K562 (cell line): ENCODE measurements around the gene PEAR1. TPM values are rescaled to one million over a fixed set of nuclear protein-coding genes. Genes with fewer than 3 reads are reported as not detected.
A peak's percentile ranks its signal among the peaks of the same experiment; 100 is the strongest.

Experiments
- ATAC-seq: fragments of 200-7000 bp; cut with Tn5 transposase; 3 replicates; pipeline ENCODE4 v1.9.1; 2020; ENCODE audit warnings: moderate library complexity
- BruUV-seq: library from RNA; stranded (reverse); fragments of 400-500 nt; replicated peaks from 2 replicates; lab custom pipeline; 2021; lab: Mats Ljungman, UMichigan
- CTCF ChIA-PET: fragments of 300-600 bp; formaldehyde crosslinking; extraction: SDS; loops from one replicate; lab custom pipeline; 2021; ENCODE audit warnings: low intra/inter-chr PET ratio; lab: Yijun Ruan, JAX
- POLR2A ChIA-PET: fragments of 300-600, 350-650 bp; sonication (Branson Sonifier 250); formaldehyde crosslinking; extraction: SDS; loops from one replicate; lab custom pipeline; 2021; ENCODE audit warnings: antibody characterized with exemption, inconsistent platforms; lab: Yijun Ruan, JAX
- DNase-seq, 4 experiments: peaks; one replicate each; pipeline versions ENCODE4 v3.0.0 to v3.0.0-alpha.2; 2011 to 2018; ENCODE audit warnings: low spot score in 3 of 4, mixed read lengths in 3 of 4; ENCODE audit errors: extremely low read depth in 1 of 4
- FAIRE-seq: peaks from 2 replicates; lab custom pipeline; 2011; peaks lifted over from hg19 to GRCh38; lab: Jason Lieb, UNC
- H2AFZ ChIP-seq: 2 replicates; pipeline ENCODE4 v1.6.0; 2011; ENCODE audit warnings: low read depth, low read length, control low read depth, inconsistent platforms
- H3K27ac ChIP-seq: fragments of 200-600 bp; 3 replicates; pipeline ENCODE4 v1.8.0; 2011; ENCODE audit warnings: low read depth, mild to moderate bottlenecking, control low read depth, inconsistent platforms, low read length, moderate library complexity, mixed read lengths; ENCODE audit errors: extremely low read depth
- H3K27me3 ChIP-seq, 2 experiments: fragments of 300-600 bp in 1 of 2; 2 replicates in 1 of 2; 3 replicates in 1 of 2; pipeline versions ENCODE4 v1.6.0 to v1.8.0; 2011; ENCODE audit warnings: inconsistent platforms in 2 of 2, low read length in 2 of 2, mild to moderate bottlenecking in 1 of 2, mixed read lengths in 1 of 2, moderate library complexity in 1 of 2; ENCODE audit not compliant: control insufficient read depth in 2 of 2, insufficient read depth in 2 of 2
- H3K36me3 ChIP-seq: fragments of 300-600 bp; 3 replicates; pipeline ENCODE4 v1.8.0; 2011; ENCODE audit warnings: mild to moderate bottlenecking, low read length, inconsistent platforms; ENCODE audit not compliant: control insufficient read depth, insufficient read depth
- H3K4me1 ChIP-seq, 2 experiments: fragments of 200-600 bp in 1 of 2; replicated peaks in 1 of 2; 2 replicates in 1 of 2; 3 replicates in 1 of 2; pipeline versions ENCODE4 v1.5.1 to v1.8.0; 2011; ENCODE audit warnings: inconsistent platforms in 2 of 2, low read length in 2 of 2, mild to moderate bottlenecking in 1 of 2, mixed read lengths in 1 of 2, moderate library complexity in 1 of 2; ENCODE audit not compliant: control insufficient read depth in 2 of 2, insufficient read depth in 2 of 2
- H3K4me2 ChIP-seq: 2 replicates; pipeline ENCODE4 v1.6.1; 2011; ENCODE audit warnings: low read length, control low read depth, inconsistent platforms, mixed read lengths; ENCODE audit not compliant: insufficient read depth
- H3K4me3 ChIP-seq: fragments of 200-600 bp; sonication (generic), shearing (Covaris generic); 2 replicates; pipeline ENCODE4 v1.5.1; 2016; ENCODE audit warnings: control low read depth, inconsistent platforms
- H3K79me2 ChIP-seq: fragments of 200-600 bp; 3 replicates; pipeline ENCODE4 v1.8.0; 2011; ENCODE audit warnings: low read length, inconsistent platforms; ENCODE audit not compliant: control insufficient read depth, insufficient read depth
- H3K9ac ChIP-seq, 2 experiments: 2 replicates each; pipeline versions ENCODE4 v1.6.0 to v1.6.1; 2011; ENCODE audit warnings: low read depth in 2 of 2, low read length in 2 of 2, control low read depth in 1 of 2, inconsistent platforms in 1 of 2, mild to moderate bottlenecking in 1 of 2, mixed read lengths in 1 of 2; ENCODE audit not compliant: insufficient read depth in 1 of 2
- H3K9me1 ChIP-seq: one replicate; pipeline ENCODE4 v1.6.0; 2011; ENCODE audit warnings: inconsistent platforms, mild to moderate bottlenecking, low read length, moderate library complexity; ENCODE audit not compliant: control insufficient read depth, insufficient read depth
- H3K9me3 ChIP-seq: replicated peaks from 2 replicates; pipeline ENCODE4 v1.5.1; 2011; ENCODE audit warnings: low read depth, low read length, inconsistent platforms; ENCODE audit not compliant: control insufficient read depth, insufficient read depth
- H4K20me1 ChIP-seq: replicated peaks from 2 replicates; pipeline ENCODE4 v1.6.1; 2011; ENCODE audit warnings: low read length, inconsistent platforms, mixed read lengths; ENCODE audit not compliant: control insufficient read depth, insufficient read depth
- ARNT ChIP-seq, 2 experiments: fragments of 450-650 bp; IDR thresholded peaks; 2 replicates each; pipeline ENCODE4 v1.6.1; 2016; ENCODE audit warnings: mild to moderate bottlenecking in 1 of 2
- CBX1 ChIP-seq: sonication (generic); IDR thresholded peaks from 2 replicates; pipeline ENCODE4 v1.6.1; 2016; ENCODE audit warnings: antibody characterized with exemption, low read depth, mild to moderate bottlenecking
- E2F5 ChIP-seq: sonication (generic); formaldehyde crosslinking; IDR thresholded peaks from 2 replicates; pipeline ENCODE4 v1.8.0; 2022; ENCODE audit warnings: mild to moderate bottlenecking, missing genetic modification reagents
- FOXA3 ChIP-seq, 2 experiments: fragments of 450-650 bp in 1 of 2; sonication (generic) in 1 of 2; formaldehyde crosslinking; IDR thresholded peaks in 1 of 2; conservative IDR thresholded peaks in 1 of 2; 2 replicates each; pipeline versions ENCODE4 v1.4.0 to v1.8.0; 2020 to 2022; ENCODE audit warnings: mild to moderate bottlenecking in 2 of 2, missing genetic modification reagents in 1 of 2
- HBP1 ChIP-seq: fragments of 450-650 bp; formaldehyde crosslinking; IDR thresholded peaks from 2 replicates; pipeline ENCODE4 v1.4.0; 2022; ENCODE audit warnings: missing genetic modification characterization
- IRF1 ChIP-seq: sonication (generic); formaldehyde crosslinking; IDR thresholded peaks from 2 replicates; pipeline ENCODE4 v1.8.0; 2022; ENCODE audit warnings: missing genetic modification reagents, mild to moderate bottlenecking, borderline replicate concordance
- PRPF4 ChIP-seq: fragments of 200-400 bp; formaldehyde crosslinking; IDR thresholded peaks from one replicate; pipeline ENCODE4 v1.6.1; 2017; ENCODE audit warnings: low read length, low read depth, mild to moderate bottlenecking; ENCODE audit not compliant: insufficient read depth, poor library complexity, severe bottlenecking
- TGIF2 ChIP-seq: sonication (generic); formaldehyde crosslinking; IDR thresholded peaks from 2 replicates; pipeline ENCODE4 v1.8.1; 2022; ENCODE audit warnings: mild to moderate bottlenecking, missing genetic modification reagents, moderate library complexity
- ZKSCAN1 ChIP-seq: fragments of 150-350 bp; IDR thresholded peaks from 2 replicates; pipeline ENCODE4 v1.6.1; 2016; ENCODE audit warnings: low read depth, low read length
- ZNF24 ChIP-seq: fragments of 450-650 bp; IDR thresholded peaks from 2 replicates; pipeline ENCODE4 v1.6.1; 2016
- ZNF764 ChIP-seq: fragments of 250-450 bp; sonication (Bioruptor Pico); IDR thresholded peaks from 2 replicates; pipeline ENCODE4 v1.4.0; 2020; ENCODE audit warnings: low read depth, mild to moderate bottlenecking, moderate library complexity
- WGBS: fragments of 100-300 bp; shearing (Covaris generic); methylation state at CpG from one replicate; pipeline ENCODE4 v1.1.6; 2016; ENCODE audit warnings: low coverage, mixed read lengths; ENCODE audit not compliant: insufficient coverage; ENCODE audit errors: missing lambda C conversion rate; 5-methylcytosine and 5-hydroxymethylcytosine counted together
- in situ Hi-C: fragments of 300-500 bp; cut with MboI; formaldehyde crosslinking; loops from 4 replicates; pipeline ENCODE4 v1.15.0; 2018; ENCODE audit warnings: inconsistent platforms, mixed read lengths
- intact Hi-C: fragments of 100-400 bp; cut with micrococcal nuclease; formaldehyde crosslinking; loops from 2 replicates; pipeline ENCODE4 v1.14.2; 2022
- polyA plus RNA-seq, 8 experiments: library from polyadenylated mRNA; depleted of rRNA in 4 of 8; stranded (reverse) in 5 of 8; unstranded in 3 of 8; fragments of >200 nt; fragmentation: Nextera tagmentation in 2 of 8; fragmentation: Illumina TruSeq in 1 of 8; extraction: Ambion mirVana in 2 of 8; extraction: Trizol in 1 of 8; gene quantifications; 2 replicates each; pipeline versions ENCODE4 v1.2.1 to v1.2.3, GENCODE V29; 2011 to 2014; ENCODE audit warnings: inconsistent platforms in 1 of 8, missing spikeins in 1 of 8
- total RNA-seq, 7 experiments: library from RNA; depleted of rRNA in 6 of 7; stranded (reverse); fragments of >200 nt in 6 of 7; fragmentation: Illumina TruSeq in 2 of 7; extraction: Trizol in 2 of 7; gene quantifications; 2 replicates each; pipeline versions ENCODE4 v1.2.1 to v1.2.3, GENCODE V29; 2011 to 2021; ENCODE audit warnings: low replicate concordance in 1 of 7

PEAR1 gene
- total and polyA plus RNA-seq, 9 of the 15 experiments (the other 6 are each of a cell fraction or from before 2014, with no cell fraction given), result 0.87 to 13.9 (median 6.1) TPM

- in situ Hi-C loops, result no loop called here
- DNase-seq (no peak), FAIRE-seq (no peak), ATAC-seq (no peak)
- Histone ChIP-seq H2AFZ (no peak overlapping the region), H3K4me2 (no peak overlapping the region), H3K27me3 (no peaks in the 10 kb centered on the region), H3K36me3 (peaks cover 60% of the 10 kb centered on the region; the same call in 2 of the 3 replicates), H3K79me2 (no peaks in the 10 kb centered on the region), H3K27ac (no peak overlapping the region), H3K4me3 (no peak overlapping the region), H3K9ac (no peak overlapping the region), H3K9me1 (peaks cover 3% of the 10 kb centered on the region), H3K4me1 (no peaks in the 10 kb centered on the region; a peak in 2 of 5 replicates), H3K9me3 (no peaks in the 10 kb centered on the region), H4K20me1 (no peaks in the 10 kb centered on the region)
- POLR2A ChIA-PET, result interaction anchor here (1.0 kb wide), 1 partner anchor 49 kb away, joined by 4 read pairs; no protein-coding TSS in a partner anchor
- CTCF ChIA-PET, result interaction anchor here (0.5 kb wide), 1 partner anchor 110 kb away, joined by 3 read pairs; no protein-coding TSS in a partner anchor
- BruUV-seq, result no TSS peak
- whole genome bisulfite sequencing, result 49% methylated on average over 2 of the region's 3 CpGs
- TF ChIP-seq CBX1 (no peak), ZNF764 (CRISPR knock-in tag) (no peak), PRPF4 (no peak)
- intact Hi-C loops, result no loop called here
Observed at GRCh38 chr1:156943756-156944155, 50.2 kb downstream of the PEAR1 start.

GRCh38 chr1:156944268-156944667 lies 50.8 kb downstream of the PEAR1 start:
- WGBS, result 88% methylated on average over 1 of the region's 1 CpG
- TF ChIP-seq ZKSCAN1 (peak; percentile 82), HBP1 (no peak), ARNT (IDR thresholded peaks at IDR 0.05) (no peak), IRF1 (no peak), FOXA3 (CRISPR knock-in tag; conservative IDR thresholded peaks at IDR 0.05 in 1 of 2, IDR thresholded peaks at IDR 0.05 in 1 of 2) (no peak), TGIF2 (CRISPR knock-in tag) (no peak), ZNF24 (peak; percentile 90), E2F5 (CRISPR knock-in tag) (no peak)
- no peaks in the 10 kb centered on the region for H3K27me3 ChIP-seq
- peaks cover 3% of the 10 kb centered on the region for H3K9me1 ChIP-seq
- FAIRE-seq, result no peak
- no peak for ATAC-seq
- POLR2A ChIA-PET, result no interaction called here
- no peaks in the 10 kb centered on the region for H3K9me3 ChIP-seq
- no TSS peak for BruUV-seq
- H3K36me3 ChIP-seq, result peaks cover 56% of the 10 kb centered on the region; the same call in 2 of the 3 replicates
- H4K20me1 ChIP-seq, result no peaks in the 10 kb centered on the region
- H3K27ac ChIP-seq, result no peak overlapping the region
- no peaks in the 10 kb centered on the region for H3K79me2 ChIP-seq
- CTCF ChIA-PET, result interaction anchor here (0.5 kb wide), 1 partner anchor 111 kb away, joined by 3 read pairs; no protein-coding TSS in a partner anchor
- in situ Hi-C loops (no loop called here), intact Hi-C loops (no loop called here)
- H3K4me3 ChIP-seq, result no peak overlapping the region
- no peak overlapping the region for H3K9ac ChIP-seq
- H2AFZ ChIP-seq, result no peak overlapping the region
- no peaks in the 10 kb centered on the region; a peak in 2 of 5 replicates for H3K4me1 ChIP-seq
- no peak for DNase-seq
- no peak overlapping the region for H3K4me2 ChIP-seq
